Activated T-helper 2 cell treated with anti-CD3 and anti-CD28 coated beads, Interferon-gamma antibody, Interleukin-2, Interleukin-4, amounts not matched to agents 10 μg/mL and 5 μg/mL and 100 μg/mL, durations not matched to agents 14 hours and 24 hours and 36 hours (primary cell): ENCODE results near the gene CEBPA. TPM values are rescaled to one million over a fixed set of nuclear protein-coding genes. Genes with fewer than 3 reads are reported as not detected.
A peak's percentile ranks its signal among the peaks of the same experiment; 100 is the strongest.

ENCODE experiments used
- DNase-seq: peaks from one replicate; pipeline ENCODE4 v3.0.0; 2021; ENCODE audit warnings: low spot score
- H3K27ac Mint-ChIP-seq: one replicate; pipeline ENCODE4 v1.8.0; 2021; ENCODE audit warnings: mixed read lengths
- H3K27me3 Mint-ChIP-seq: one replicate; pipeline ENCODE4 v1.8.0; 2021; ENCODE audit warnings: low read depth, mixed read lengths
- H3K36me3 Mint-ChIP-seq: one replicate; pipeline ENCODE4 v1.8.0; 2021; ENCODE audit warnings: low read depth, mixed read lengths
- H3K4me1 Mint-ChIP-seq: one replicate; pipeline ENCODE4 v1.8.0; 2021; ENCODE audit warnings: low read depth, mixed read lengths
- H3K4me3 Mint-ChIP-seq: one replicate; pipeline ENCODE4 v1.8.0; 2021; ENCODE audit warnings: low read depth, mild to moderate bottlenecking, moderate library complexity, mixed read lengths
- H3K9me3 Mint-ChIP-seq: one replicate; pipeline ENCODE4 v1.8.0; 2021; ENCODE audit warnings: mixed read lengths
- intact Hi-C: fragments of 100-400 bp; cut with micrococcal nuclease; formaldehyde crosslinking; loops from one replicate; pipeline ENCODE4 v1.15.1; 2023
- total RNA-seq: library from RNA; stranded (reverse); gene quantifications from 2 replicates; pipeline ENCODE4 v1.2.3, GENCODE V29; 2022

Gene CEBPA
- 0.73 and 0.90 TPM in 2 replicates for total RNA-seq

- Mint-ChIP-seq H3K36me3 (no peaks in the 10 kb centered on the region), H3K4me3 (peak within 1 kb of the TSS; percentile 51), H3K4me1 (no peaks in the 10 kb centered on the region), H3K9me3 (no peaks in the 10 kb centered on the region), H3K27me3 (peaks cover 44% of the 10 kb centered on the region), H3K27ac (no peak within 1 kb of the TSS)
- peak; percentile 31 for DNase-seq
- intact Hi-C loops: loop anchor here (2.0 to 5.0 kb wide), 2 partner anchors 68 to 70 kb away; partner anchors contain the start of gene CEBPG
These were observed at the start of gene CEBPA for GRCh38 chr19:33302175-33302973. Gene CEBPA, minus strand, starts transcription at chr19:33302534. Its CDS starts 120 bp downstream, at chr19:33302414.

DNA sequence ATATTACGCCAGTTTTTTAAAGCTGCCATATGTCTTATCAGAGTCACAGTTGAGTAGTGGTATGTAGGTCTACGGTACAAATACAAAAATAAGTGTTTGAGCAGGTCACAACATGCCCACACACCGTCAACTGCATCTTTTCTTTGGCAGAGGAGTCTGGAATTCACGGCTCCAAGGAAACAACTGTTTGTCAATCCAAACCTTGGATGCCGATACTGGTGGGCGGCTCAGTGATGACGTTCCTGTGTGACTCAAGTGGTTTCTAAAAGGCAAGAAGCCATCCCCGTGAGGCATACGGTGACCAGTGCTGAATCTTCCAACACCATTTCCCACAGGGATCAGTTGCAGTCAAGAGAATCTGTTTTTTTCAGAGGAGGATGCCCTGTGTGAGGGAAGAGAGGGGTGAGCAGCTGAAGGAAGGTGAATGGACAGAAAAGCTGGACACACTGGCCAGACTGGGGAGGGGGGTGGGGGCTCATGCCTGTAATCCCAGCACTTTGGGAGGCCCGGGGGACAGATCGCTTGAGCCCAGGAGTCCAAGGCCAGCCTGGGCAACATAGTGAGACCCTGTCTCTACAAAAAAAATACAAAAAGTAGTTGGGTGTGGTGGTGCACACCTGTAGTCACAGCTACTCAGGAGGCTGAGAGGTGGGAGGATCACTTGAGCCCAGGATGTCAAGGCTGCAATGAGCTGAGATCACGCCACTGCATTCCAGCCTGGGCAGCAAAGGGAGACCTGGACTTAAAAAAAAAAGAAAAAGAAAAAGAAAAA, 48.4 kb upstream of the CEBPA start:
- Mint-ChIP-seq H3K36me3 (no peaks in the 10 kb centered on the region), H3K9me3 (no peaks in the 10 kb centered on the region), H3K4me1 (no peaks in the 10 kb centered on the region), H3K4me3 (no peak overlapping the region), H3K27ac (no peak overlapping the region), H3K27me3 (peaks cover 6% of the 10 kb centered on the region)
- no peak for DNase-seq
- intact Hi-C loops: no loop called here

- Mint-ChIP-seq H3K36me3 (no peaks in the 10 kb centered on the region), H3K27me3 (peaks cover 11% of the 10 kb centered on the region), H3K27ac (no peak overlapping the region), H3K9me3 (no peaks in the 10 kb centered on the region), H3K4me3 (no peak overlapping the region), H3K4me1 (no peaks in the 10 kb centered on the region)
- intact Hi-C loops: no loop called here
- DNase-seq: no peak
These were observed 47.3 kb upstream of the CEBPA start for GRCh38 chr19:33349319-33350289.

GRCh38 chr19:33348301-33349010, 46.1 kb upstream of the CEBPA start:
- H3K36me3 Mint-ChIP-seq: no peaks in the 10 kb centered on the region
- peaks cover 15% of the 10 kb centered on the region for H3K27me3 Mint-ChIP-seq
- H3K27ac Mint-ChIP-seq: no peak overlapping the region
- no peak for DNase-seq
- intact Hi-C loops: no loop called here
- no peaks in the 10 kb centered on the region for H3K9me3 Mint-ChIP-seq
- no peaks in the 10 kb centered on the region for H3K4me1 Mint-ChIP-seq
- no peak overlapping the region for H3K4me3 Mint-ChIP-seq

GRCh38 chr19:33347300-33347699, 45.0 kb upstream of the CEBPA start:
- Mint-ChIP-seq H3K4me3 (no peak overlapping the region), H3K9me3 (no peaks in the 10 kb centered on the region), H3K36me3 (no peaks in the 10 kb centered on the region), H3K27ac (no peak overlapping the region), H3K4me1 (no peaks in the 10 kb centered on the region), H3K27me3 (peaks cover 21% of the 10 kb centered on the region)
- no peak for DNase-seq
- intact Hi-C loops: no loop called here

GRCh38 chr19:33346665-33347064, 44.3 kb upstream of the CEBPA start:
- intact Hi-C loops: no loop called here
- H3K9me3 Mint-ChIP-seq: no peaks in the 10 kb centered on the region
- no peaks in the 10 kb centered on the region for H3K4me1 Mint-ChIP-seq
- H3K27ac Mint-ChIP-seq: no peak overlapping the region
- H3K4me3 Mint-ChIP-seq: no peak overlapping the region
- H3K27me3 Mint-ChIP-seq: peaks cover 23% of the 10 kb centered on the region
- no peaks in the 10 kb centered on the region for H3K36me3 Mint-ChIP-seq
- no peak for DNase-seq

DNA sequence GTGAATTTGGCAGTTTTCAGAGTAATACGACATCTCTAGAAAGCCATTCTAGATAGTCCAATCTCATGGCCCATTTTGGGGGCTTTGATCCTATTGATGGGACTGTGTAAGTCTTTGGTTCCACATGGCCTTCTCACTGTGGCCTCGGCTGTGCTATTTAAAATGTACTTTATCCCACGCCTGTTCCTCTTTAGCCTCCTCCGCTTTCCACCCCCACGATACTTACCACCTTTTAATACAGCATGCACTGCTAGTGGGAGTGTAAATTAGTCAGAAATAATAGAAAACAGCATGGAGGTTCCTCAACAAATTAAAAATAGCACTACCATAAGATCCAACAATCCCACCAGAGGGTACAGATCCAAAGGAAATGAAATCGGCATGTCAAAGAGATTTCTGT, 42.8 kb upstream of the CEBPA start:
- Mint-ChIP-seq H3K4me1 (no peaks in the 10 kb centered on the region), H3K9me3 (no peaks in the 10 kb centered on the region), H3K36me3 (no peaks in the 10 kb centered on the region), H3K27me3 (peaks cover 34% of the 10 kb centered on the region), H3K4me3 (no peak overlapping the region), H3K27ac (no peak overlapping the region)
- no peak for DNase-seq
- intact Hi-C loops: no loop called here

GRCh38 chr19:33344573-33344925, 42.2 kb upstream of the CEBPA start:
- Mint-ChIP-seq H3K4me3 (no peak overlapping the region), H3K9me3 (no peaks in the 10 kb centered on the region), H3K4me1 (no peaks in the 10 kb centered on the region), H3K27me3 (peaks cover 34% of the 10 kb centered on the region), H3K36me3 (no peaks in the 10 kb centered on the region), H3K27ac (no peak overlapping the region)
- intact Hi-C loops: no loop called here
- DNase-seq: no peak

DNA sequence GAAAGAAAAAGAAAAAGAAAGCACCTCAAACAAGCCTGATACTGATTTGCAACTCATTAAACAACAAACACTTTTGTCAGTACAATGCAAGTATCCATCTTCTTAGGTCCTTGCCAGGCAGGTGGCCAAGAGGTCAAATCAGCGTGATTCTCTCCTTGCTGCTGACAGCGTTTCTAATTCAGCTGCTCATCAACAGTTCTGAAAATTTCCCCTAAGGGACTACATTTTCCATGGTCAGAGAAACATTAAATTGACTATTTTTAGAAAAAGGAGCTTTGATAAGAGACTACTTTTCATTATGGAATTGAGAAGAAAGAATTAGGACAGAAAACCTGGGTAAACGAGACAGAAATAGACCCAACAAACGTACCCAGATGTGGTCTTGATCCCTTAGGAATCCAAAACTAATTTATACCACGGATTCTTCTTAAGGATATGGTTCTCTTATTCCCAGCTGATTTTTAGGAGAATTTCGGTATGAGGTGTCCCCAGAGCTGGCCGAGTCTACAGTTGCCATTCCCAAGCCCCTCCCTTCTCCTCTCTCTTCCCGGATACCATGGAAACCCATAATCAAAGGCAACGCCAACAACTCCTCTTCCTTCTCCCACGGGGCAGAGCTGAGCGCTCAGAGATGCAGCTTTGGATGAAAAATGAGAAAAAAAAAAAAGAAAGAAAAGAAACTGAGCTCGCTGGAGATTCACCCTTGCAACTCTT, 41.7 kb upstream of the CEBPA start:
- peaks cover 36% of the 10 kb centered on the region for H3K27me3 Mint-ChIP-seq
- no peaks in the 10 kb centered on the region for H3K9me3 Mint-ChIP-seq
- H3K27ac Mint-ChIP-seq: no peak overlapping the region
- intact Hi-C loops: no loop called here
- no peak for DNase-seq
- no peak overlapping the region for H3K4me3 Mint-ChIP-seq
- H3K4me1 Mint-ChIP-seq: no peaks in the 10 kb centered on the region
- H3K36me3 Mint-ChIP-seq: no peaks in the 10 kb centered on the region

- intact Hi-C loops: no loop called here
- Mint-ChIP-seq H3K27ac (no peak overlapping the region), H3K4me3 (no peak overlapping the region), H3K4me1 (no peaks in the 10 kb centered on the region), H3K9me3 (no peaks in the 10 kb centered on the region), H3K36me3 (no peaks in the 10 kb centered on the region), H3K27me3 (peaks cover 43% of the 10 kb centered on the region)
- no peak for DNase-seq
These were observed 41.0 kb upstream of the CEBPA start for GRCh38 chr19:33343301-33343700.

- Mint-ChIP-seq H3K27ac (no peak overlapping the region), H3K4me3 (no peak overlapping the region), H3K27me3 (peaks cover 43% of the 10 kb centered on the region), H3K9me3 (no peaks in the 10 kb centered on the region), H3K36me3 (no peaks in the 10 kb centered on the region), H3K4me1 (no peaks in the 10 kb centered on the region)
- intact Hi-C loops: no loop called here
- DNase-seq: no peak
These were observed 38.7 kb upstream of the CEBPA start for GRCh38 chr19:33340991-33341390.
